HepG2 (cell line): ENCODE data around the gene TMED6. TPM values are rescaled to one million over a fixed set of nuclear protein-coding genes. Genes with fewer than 3 reads are reported as not detected.

Source experiments
- FOXP1 ChIP-seq, 2 experiments: fragments of 450-650 bp in 1 of 2; IDR thresholded peaks; 2 replicates each; pipeline ENCODE4 v1.6.1; 2017 to 2018; ENCODE audit warnings: antibody characterized with exemption in 1 of 2
- KDM3A ChIP-seq: IDR thresholded peaks from 2 replicates; pipeline ENCODE4 v1.6.1; 2018; ENCODE audit warnings: low read depth, missing compliant biosample characterization
- NKX3-1 ChIP-seq: sonication (generic); formaldehyde crosslinking; IDR thresholded peaks from 2 replicates; pipeline ENCODE4 v1.5.0; 2020; ENCODE audit warnings: missing genetic modification reagents
- PCBP1 ChIP-seq: fragments of 200-400 bp; formaldehyde crosslinking; IDR thresholded peaks from 2 replicates; pipeline ENCODE4 v1.6.1; 2017; ENCODE audit warnings: mild to moderate bottlenecking, low read depth, low read length, borderline replicate concordance
- PHB2 ChIP-seq: fragments of 450-650 bp; IDR thresholded peaks from 2 replicates; pipeline ENCODE4 v1.6.1; 2018; ENCODE audit not compliant: partially characterized antibody
- RFXANK ChIP-seq: IDR thresholded peaks from 2 replicates; pipeline ENCODE4 v1.6.1; 2016
- TARDBP ChIP-seq: sonication (generic); formaldehyde crosslinking; IDR thresholded peaks from 2 replicates; pipeline ENCODE4 v1.8.0; 2022; ENCODE audit warnings: mild to moderate bottlenecking, missing genetic modification reagents
- TGIF2 ChIP-seq: IDR thresholded peaks from 2 replicates; pipeline ENCODE4 v1.6.1; 2016; ENCODE audit warnings: control low read depth, missing compliant biosample characterization
- U2AF1 ChIP-seq: fragments of 200-400 bp; formaldehyde crosslinking; optimal IDR thresholded peaks from 2 replicates; pipeline ENCODE3; 2017; ENCODE audit warnings: mild to moderate bottlenecking, low read depth, low read length
- ZBTB2 ChIP-seq: sonication (generic); formaldehyde crosslinking; IDR thresholded peaks from 2 replicates; pipeline ENCODE4 v1.8.0; 2022; ENCODE audit warnings: low read depth, missing genetic modification reagents
- ZEB1 ChIP-seq: IDR thresholded peaks from 2 replicates; pipeline ENCODE4 v1.6.1; 2012; ENCODE audit warnings: mild to moderate bottlenecking, low read depth, inconsistent platforms; ENCODE audit not compliant: insufficient replicate concordance
- ZIK1 ChIP-seq: sonication (generic); formaldehyde crosslinking; IDR thresholded peaks from 2 replicates; pipeline ENCODE4 v1.5.0; 2020; ENCODE audit warnings: mild to moderate bottlenecking, low read depth, missing genetic modification reagents, borderline replicate concordance
- ZMAT3 ChIP-seq: sonication (generic); formaldehyde crosslinking; conservative IDR thresholded peaks from 2 replicates; pipeline ENCODE4 v1.7.0; 2021; ENCODE audit warnings: missing genetic modification reagents
- ZNF567 ChIP-seq: sonication (generic); formaldehyde crosslinking; IDR thresholded peaks from 2 replicates; pipeline ENCODE4 v1.8.1; 2023; ENCODE audit warnings: mild to moderate bottlenecking, missing genetic modification reagents, borderline replicate concordance
- polyA plus RNA-seq, 8 experiments: library from polyadenylated mRNA; depleted of rRNA in 3 of 8; stranded (reverse) in 7 of 8; unstranded in 1 of 8; fragments of >200 nt; fragmentation: Illumina TruSeq in 4 of 8; extraction: Trizol in 4 of 8; gene quantifications; 2 replicates each; pipeline versions ENCODE4 v1.2.1 to v1.2.3, GENCODE V29; 2011 to 2016; ENCODE audit warnings: low read depth in 4 of 8, missing spikeins in 1 of 8, mixed read lengths in 1 of 8; ENCODE audit not compliant: insufficient read depth in 1 of 8
- total RNA-seq, 5 experiments: library from RNA; depleted of rRNA; stranded (reverse); fragments of >200 nt; fragmentation: Illumina TruSeq; extraction: Trizol; gene quantifications; 2 replicates each; pipeline ENCODE4 v1.2.3, GENCODE V29; 2016; ENCODE audit warnings: low read depth in 1 of 5
- TF ChIP-seq, protein P1 (sequence below): sonication (generic); formaldehyde crosslinking; IDR thresholded peaks from 2 replicates; pipeline ENCODE4 v1.5.0; 2020; ENCODE audit warnings: missing genetic modification reagents
- TF ChIP-seq, protein P2 (sequence below): sonication (generic); formaldehyde crosslinking; IDR thresholded peaks from 2 replicates; pipeline ENCODE4 v1.4.0; 2020; ENCODE audit warnings: mild to moderate bottlenecking, missing genetic modification reagents, borderline replicate concordance
- TF ChIP-seq, protein P3 (sequence below): sonication (generic); formaldehyde crosslinking; IDR thresholded peaks from 2 replicates; pipeline ENCODE4 v1.5.0; 2020; ENCODE audit warnings: missing genetic modification reagents, mild to moderate bottlenecking, borderline replicate concordance
- TF ChIP-seq, protein P4 (sequence below): IDR thresholded peaks from 2 replicates; pipeline ENCODE4 v1.6.1; 2012; ENCODE audit warnings: inconsistent platforms

Gene TMED6
- total and polyA plus RNA-seq, 2 of the 13 experiments (the other 11 are each of a cell fraction or from before 2014, with no cell fraction given): 9.8 to 14.4 TPM

DNA sequence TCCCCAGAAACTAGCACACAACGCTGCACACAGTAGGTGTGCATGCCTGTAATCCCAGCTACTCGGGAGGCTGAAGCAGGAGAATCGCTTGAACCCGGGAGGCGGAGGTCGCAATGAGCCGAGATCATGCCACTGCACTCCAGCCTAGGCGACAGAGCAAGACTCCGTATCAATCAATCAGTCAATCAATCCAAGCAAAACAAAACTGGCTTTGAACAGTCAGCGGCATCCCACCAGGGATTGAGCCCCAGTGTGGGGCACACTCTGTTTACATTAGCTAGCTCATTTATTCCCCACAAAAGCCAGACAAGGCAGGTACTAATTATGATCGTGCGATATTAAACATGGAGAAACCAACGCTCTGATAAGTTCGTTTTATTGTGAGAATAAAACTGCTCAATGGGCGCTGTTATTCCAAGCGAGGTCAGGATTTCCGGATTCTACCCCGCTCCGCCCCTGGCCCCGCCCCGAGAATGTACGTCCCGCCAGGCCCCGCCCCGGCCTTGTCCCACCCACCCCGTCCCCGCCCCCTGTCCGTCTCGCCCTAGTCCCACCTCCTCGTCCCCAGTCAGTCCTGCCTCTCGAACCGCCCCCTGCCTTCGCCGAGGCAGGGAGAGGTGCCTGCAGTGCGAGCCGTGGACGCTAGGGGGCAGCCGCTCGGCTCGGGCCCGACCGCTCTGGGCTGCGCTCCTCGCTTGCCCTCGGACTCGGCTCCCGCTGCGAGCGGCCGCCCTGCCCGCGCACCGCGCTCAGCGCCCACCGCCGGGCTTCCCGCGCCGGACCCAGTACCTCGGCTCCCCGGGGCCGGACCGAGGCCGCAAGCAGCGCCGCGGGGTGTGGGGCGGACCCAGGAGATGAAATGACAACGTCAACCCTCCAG lies 40.7 kb downstream of the TMED6 start, which contains the start of gene VPS4A (continued):
- TF ChIP-seq, protein P1, sequence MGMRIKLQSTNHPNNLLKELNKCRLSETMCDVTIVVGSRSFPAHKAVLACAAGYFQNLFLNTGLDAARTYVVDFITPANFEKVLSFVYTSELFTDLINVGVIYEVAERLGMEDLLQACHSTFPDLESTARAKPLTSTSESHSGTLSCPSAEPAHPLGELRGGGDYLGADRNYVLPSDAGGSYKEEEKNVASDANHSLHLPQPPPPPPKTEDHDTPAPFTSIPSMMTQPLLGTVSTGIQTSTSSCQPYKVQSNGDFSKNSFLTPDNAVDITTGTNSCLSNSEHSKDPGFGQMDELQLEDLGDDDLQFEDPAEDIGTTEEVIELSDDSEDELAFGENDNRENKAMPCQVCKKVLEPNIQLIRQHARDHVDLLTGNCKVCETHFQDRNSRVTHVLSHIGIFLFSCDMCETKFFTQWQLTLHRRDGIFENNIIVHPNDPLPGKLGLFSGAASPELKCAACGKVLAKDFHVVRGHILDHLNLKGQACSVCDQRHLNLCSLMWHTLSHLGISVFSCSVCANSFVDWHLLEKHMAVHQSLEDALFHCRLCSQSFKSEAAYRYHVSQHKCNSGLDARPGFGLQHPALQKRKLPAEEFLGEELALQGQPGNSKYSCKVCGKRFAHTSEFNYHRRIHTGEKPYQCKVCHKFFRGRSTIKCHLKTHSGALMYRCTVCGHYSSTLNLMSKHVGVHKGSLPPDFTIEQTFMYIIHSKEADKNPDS (CRISPR knock-in tag): 0 out of 2 replicates have a peak, but pooled peaks have one; percentile 34
- TF ChIP-seq ZBTB2 (CRISPR knock-in tag) (peak; percentile 86), ZEB1 (no peak), KDM3A (CRISPR knock-in tag) (0 out of 2 replicates have a peak, but pooled peaks have one; percentile 23), ZNF567 (0 out of 2 replicates have a peak, but pooled peaks have one; percentile 75), U2AF1 (no peak), PCBP1 (no peak), ZMAT3 (CRISPR knock-in tag) (no peak), ZIK1 (0 out of 2 replicates have a peak, but pooled peaks have one; percentile 71), NKX3-1 (no peak), TGIF2 (CRISPR knock-in tag) (peak; percentile 45; the same call in 1 of the 2 replicates), PHB2 (no peak), TARDBP (CRISPR knock-in tag) (peak; percentile 27; the same call in 1 of the 2 replicates), RFXANK (0 out of 2 replicates have a peak, but pooled peaks have one; percentile 60), FOXP1 (IDR thresholded peaks at IDR 0.05) (no peak), FOXP1 (CRISPR knock-in tag; IDR thresholded peaks at IDR 0.05) (no peak)
- TF ChIP-seq, protein P2, sequence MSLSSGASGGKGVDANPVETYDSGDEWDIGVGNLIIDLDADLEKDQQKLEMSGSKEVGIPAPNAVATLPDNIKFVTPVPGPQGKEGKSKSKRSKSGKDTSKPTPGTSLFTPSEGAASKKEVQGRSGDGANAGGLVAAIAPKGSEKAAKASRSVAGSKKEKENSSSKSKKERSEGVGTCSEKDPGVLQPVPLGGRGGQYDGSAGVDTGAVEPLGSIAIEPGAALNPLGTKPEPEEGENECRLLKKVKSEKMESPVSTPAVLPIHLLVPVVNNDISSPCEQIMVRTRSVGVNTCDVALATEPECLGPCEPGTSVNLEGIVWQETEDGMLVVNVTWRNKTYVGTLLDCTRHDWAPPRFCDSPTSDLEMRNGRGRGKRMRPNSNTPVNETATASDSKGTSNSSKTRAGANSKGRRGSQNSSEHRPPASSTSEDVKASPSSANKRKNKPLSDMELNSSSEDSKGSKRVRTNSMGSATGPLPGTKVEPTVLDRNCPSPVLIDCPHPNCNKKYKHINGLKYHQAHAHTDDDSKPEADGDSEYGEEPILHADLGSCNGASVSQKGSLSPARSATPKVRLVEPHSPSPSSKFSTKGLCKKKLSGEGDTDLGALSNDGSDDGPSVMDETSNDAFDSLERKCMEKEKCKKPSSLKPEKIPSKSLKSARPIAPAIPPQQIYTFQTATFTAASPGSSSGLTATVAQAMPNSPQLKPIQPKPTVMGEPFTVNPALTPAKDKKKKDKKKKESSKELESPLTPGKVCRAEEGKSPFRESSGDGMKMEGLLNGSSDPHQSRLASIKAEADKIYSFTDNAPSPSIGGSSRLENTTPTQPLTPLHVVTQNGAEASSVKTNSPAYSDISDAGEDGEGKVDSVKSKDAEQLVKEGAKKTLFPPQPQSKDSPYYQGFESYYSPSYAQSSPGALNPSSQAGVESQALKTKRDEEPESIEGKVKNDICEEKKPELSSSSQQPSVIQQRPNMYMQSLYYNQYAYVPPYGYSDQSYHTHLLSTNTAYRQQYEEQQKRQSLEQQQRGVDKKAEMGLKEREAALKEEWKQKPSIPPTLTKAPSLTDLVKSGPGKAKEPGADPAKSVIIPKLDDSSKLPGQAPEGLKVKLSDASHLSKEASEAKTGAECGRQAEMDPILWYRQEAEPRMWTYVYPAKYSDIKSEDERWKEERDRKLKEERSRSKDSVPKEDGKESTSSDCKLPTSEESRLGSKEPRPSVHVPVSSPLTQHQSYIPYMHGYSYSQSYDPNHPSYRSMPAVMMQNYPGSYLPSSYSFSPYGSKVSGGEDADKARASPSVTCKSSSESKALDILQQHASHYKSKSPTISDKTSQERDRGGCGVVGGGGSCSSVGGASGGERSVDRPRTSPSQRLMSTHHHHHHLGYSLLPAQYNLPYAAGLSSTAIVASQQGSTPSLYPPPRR: no peak
- TF ChIP-seq, protein P3, sequence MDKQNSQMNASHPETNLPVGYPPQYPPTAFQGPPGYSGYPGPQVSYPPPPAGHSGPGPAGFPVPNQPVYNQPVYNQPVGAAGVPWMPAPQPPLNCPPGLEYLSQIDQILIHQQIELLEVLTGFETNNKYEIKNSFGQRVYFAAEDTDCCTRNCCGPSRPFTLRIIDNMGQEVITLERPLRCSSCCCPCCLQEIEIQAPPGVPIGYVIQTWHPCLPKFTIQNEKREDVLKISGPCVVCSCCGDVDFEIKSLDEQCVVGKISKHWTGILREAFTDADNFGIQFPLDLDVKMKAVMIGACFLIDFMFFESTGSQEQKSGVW (CRISPR knock-in tag): no peak; the same call in 1 of the 2 replicates
- TF ChIP-seq, protein P4, sequence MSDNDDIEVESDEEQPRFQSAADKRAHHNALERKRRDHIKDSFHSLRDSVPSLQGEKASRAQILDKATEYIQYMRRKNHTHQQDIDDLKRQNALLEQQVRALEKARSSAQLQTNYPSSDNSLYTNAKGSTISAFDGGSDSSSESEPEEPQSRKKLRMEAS: peak; percentile 77; the same call in 1 of the 2 replicates
